Esophagus mucosa (tissue), 1 donor: ENCODE results near the gene IFT20. TPM values are rescaled to one million over a fixed set of nuclear protein-coding genes. Genes with fewer than 3 reads are reported as not detected.

Experiments used
- ATAC-seq: fragments of 200-7000 bp; cut with Tn5 transposase; one replicate; pipeline ENCODE4 v1.9.1; 2020
- total RNA-seq: library from RNA; stranded (reverse); gene quantifications from one replicate; pipeline ENCODE4 v1.2.4, GENCODE V29; 2023
- donor health status: DM: yes; HTN: yes; CAD: no.

The IFT20 gene, protein sequence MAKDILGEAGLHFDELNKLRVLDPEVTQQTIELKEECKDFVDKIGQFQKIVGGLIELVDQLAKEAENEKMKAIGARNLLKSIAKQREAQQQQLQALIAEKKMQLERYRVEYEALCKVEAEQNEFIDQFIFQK
- total RNA-seq: 14.0 TPM

DNA sequence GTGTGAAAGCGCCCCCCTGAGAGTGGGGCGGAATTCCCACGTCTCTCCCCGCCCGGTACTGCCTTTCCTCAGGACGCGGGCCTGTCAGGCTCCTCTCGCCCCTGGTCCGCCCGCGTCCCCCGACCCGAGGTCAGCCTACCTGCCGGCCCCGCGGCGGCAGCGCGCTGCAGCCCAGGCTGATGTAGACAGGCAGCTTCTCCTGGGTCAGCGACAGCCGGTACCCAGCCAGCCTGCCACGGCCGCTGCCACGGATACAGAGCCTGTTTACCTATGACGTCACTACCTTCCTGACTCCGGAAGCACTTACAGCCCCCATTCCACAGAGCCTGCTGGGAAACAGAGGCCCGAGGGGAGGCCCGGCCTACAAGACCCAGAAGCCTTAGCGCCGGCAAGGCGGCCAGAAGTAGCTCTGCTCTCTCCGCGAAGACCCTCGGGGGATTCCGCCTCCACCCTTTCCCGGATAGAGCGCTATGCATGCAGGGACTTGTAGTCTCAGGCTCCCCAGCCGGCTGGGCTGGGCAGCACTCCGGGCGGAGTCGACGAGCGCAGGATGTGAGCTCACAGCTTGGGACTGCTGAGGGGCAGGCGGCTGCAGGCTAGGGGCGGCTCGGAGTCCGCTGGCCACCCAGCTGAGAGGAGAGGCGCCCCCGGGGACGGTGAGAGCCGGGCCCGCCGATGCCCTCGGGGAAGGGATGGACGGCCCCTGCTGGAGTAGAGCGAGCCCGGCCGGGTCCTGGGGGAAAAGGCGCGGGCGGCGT, at the start of gene IFT20, which contains the start of gene TNFAIP1:
IFT20 (minus strand) TSS at position 272 of the 758 bp plus-strand sequence. CDS start 3,487 bp downstream, outside the sequence.
TNFAIP1 (plus strand) TSS at position 561 of the 758 bp plus-strand sequence. CDS start 3,761 bp downstream, outside the sequence.
- ATAC-seq: peak; percentile 94

DNA sequence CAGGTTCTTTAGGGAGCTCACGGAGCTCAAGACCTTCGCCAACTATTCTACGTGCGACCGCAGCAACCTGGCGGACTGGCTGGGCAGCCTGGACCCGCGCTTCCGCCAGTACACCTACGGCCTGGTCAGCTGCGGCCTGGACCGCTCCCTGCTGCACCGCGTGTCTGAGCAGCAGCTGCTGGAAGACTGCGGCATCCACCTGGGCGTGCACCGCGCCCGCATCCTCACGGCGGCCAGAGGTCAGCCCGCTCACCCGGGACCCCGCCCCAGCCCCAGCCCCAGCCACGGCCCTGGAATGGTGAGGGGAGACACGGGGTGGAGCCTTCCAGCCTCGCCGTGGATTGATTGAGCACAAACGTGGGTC, 49.7 kb upstream of the IFT20 start:
- ATAC-seq: peak; percentile 10

- peak; percentile 79 for ATAC-seq
Measured at GRCh38 chr17:28384281-28385036, 49.2 kb upstream of the IFT20 start.

- ATAC-seq: peak; percentile 25
Measured at GRCh38 chr17:28381141-28381825, 46.0 kb upstream of the IFT20 start.

- peak; percentile 37 for ATAC-seq
Measured at GRCh38 chr17:28379814-28380801, 44.8 kb upstream of the IFT20 start.

DNA sequence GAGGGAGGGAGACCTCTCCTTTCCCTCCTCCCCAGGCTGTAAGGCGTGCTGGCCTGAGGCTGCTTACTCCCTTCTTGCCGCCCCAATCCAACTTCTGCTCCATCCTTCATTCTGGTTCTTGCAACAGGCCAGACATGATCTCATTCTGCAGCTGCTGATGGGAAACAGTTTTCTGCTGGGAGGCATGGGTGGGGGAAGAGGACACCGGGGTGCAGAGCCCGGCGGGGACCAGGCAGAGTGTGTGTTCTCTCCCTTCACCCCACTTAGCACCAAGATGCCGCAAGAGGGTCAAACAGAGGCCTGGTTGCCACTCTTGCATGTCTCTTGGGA, 37.6 kb upstream of the IFT20 start:
- no peak for ATAC-seq

DNA sequence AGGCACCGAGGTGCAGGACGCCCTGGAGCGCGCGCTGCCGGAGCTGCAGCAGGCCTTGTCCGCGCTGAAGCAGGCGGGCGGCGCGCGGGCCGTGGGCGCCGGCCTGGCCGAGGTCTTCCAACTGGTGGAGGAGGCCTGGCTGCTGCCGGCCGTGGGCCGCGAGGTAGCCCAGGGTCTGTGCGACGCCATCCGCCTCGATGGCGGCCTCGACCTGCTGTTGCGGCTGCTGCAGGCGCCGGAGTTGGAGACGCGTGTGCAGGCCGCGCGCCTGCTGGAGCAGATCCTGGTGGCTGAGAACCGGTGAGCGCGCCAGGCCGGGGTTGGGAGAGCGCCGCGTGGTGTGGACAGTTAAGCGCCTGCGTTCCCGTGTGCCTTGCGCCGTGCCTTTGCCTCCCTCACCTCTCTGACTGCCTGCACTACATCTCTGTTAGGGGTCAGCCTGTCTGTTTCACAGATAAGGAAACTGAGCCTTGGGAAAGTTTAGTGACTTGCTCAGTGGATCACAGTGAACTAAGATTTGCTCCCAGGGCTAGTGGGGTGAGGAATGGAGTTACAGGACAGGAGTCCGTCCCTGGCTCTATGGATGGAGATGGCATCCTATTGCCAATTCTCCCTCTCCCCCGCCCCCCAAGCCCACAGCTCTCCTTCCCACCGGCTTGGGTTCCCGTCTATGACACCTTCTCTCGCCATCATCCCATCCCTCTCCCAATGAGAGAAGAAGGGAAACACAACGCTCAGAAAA, 37.1 kb upstream of the IFT20 start:
- ATAC-seq: no peak

- peak; percentile 68 for ATAC-seq
Measured at GRCh38 chr17:28371245-28372202, 36.3 kb upstream of the IFT20 start, which contains the start of gene SARM1. Gene SARM1, plus strand, starts transcription at chr17:28371694. Its CDS starts 339 bp downstream, at chr17:28372033.

GRCh38 chr17:28370744-28371103, 35.5 kb upstream of the IFT20 start:
- no peak for ATAC-seq

- no peak for ATAC-seq
Measured at GRCh38 chr17:28370035-28370743, 34.9 kb upstream of the IFT20 start, which contains the start of gene VTN. Gene VTN, minus strand, starts transcription at chr17:28370307. Its CDS starts 104 bp downstream, at chr17:28370203.

GRCh38 chr17:28369684-28370034, 34.4 kb upstream of the IFT20 start:
- ATAC-seq: no peak

GRCh38 chr17:28368915-28369683, 33.8 kb upstream of the IFT20 start:
- no peak for ATAC-seq

DNA sequence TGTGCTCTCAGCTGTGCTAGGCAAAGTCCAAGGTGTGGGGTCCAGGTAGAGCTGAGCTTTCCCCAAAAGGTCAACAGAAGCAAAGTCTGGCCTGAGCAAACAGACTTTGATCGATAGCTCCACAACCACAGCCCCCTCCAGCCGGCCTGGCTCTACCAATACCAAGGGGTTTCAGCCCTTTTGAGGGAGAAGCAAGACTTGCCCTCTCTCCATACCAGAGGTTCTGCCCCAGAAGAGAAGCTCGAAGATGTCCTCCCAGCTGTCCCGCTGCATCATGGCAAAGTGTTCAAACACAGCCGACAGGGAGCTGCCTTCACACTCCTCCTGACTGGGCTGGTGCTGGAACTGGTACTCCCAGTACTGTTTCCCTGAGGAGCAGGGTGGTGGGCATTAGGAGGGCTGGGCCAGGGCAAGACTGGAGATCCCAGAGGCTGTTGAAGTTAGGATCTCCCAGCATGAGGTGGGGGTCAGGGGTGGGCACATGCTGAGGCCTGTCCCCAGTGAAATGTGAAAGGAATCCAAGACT, 33.1 kb upstream of the IFT20 start:
- ATAC-seq: no peak

DNA sequence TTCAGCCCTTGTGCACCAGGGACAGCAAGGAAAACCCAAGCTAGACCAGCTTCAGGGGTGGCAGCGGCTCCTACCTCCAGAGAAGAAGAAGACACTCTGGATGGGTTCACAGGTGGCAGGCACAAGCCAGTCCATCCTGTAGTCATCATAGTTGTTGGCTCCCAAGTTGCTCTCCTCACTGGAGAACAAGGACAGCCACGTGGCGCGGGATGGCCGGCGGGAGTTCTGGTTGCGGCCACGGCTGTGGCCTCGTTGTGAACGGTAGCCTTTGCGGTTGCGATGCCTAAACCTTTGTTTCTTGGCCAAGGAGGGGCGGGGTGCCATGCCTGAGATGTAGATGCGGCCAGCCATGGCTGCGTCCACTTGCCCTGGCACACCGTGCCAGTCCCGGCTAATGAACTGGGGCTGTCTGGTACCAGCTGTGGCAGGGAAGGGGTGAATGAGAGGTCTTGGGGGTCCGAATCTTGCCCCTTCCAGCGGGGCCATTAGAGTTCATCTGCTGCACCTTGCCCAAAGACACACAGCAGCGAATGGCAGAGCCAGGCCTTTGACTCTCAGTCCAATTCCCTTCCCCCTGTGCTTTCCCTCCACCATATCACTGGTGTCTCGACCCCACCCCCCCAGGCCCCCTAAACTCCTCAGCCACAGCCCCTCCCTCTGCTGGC, 32.5 kb upstream of the IFT20 start:
- no peak for ATAC-seq

DNA sequence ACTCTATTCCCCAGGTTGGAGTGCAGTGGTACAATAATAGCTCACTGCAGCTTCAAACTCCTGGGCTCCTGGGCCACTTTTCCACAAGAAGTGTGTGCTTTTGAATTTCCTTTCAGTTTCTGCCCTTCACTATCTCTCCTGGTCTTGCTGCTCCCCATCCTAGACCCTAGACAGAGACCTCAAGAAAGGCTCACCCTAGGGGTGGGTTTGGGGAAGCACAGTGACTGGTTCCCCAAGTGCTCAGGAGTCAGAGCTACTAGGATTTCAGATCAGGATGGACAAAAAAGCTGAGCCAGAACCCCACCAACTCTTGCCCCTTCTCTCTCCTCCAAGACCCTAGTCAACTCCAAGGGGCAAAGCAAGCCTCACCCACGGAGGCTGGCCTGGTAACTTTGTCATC, 31.3 kb upstream of the IFT20 start:
- no peak for ATAC-seq

- no peak for ATAC-seq
Measured at GRCh38 chr17:28365487-28365886, 30.2 kb upstream of the IFT20 start.

DNA sequence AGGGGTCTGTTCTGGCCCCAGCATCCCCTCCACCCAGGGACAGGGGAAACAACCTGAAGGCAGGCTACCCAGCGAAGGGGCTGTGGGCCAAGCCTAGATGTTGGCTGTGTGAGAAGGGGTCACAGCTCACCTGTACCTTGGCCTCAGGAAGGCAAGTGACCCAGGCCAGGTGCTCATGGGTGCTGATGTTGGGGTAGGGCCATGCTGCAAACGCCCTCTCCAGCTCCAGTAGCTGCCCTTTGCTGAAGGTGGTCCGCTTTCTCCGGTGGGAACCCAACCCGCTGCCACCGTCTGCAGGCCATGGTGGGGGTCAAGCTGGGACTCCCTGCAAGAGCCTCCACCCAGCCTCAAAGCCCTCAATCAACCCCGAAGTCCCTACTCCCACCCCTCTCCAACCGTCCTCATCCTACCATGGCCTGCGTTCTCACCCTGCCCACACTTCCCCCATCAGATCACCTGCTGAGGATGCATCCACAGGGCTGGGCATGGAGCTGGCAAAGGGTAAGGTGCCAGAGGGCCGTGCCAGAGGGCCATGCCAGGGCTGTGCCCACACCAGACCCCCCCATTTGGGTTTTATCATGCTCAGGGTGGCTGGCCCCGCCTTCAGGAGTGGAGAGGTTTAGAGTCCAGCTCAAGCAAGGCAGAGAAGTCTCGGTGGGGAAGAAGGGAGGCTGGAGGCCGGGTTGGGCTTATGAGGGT, 29.5 kb upstream of the IFT20 start, which contains the start of gene SEBOX:
SEBOX (minus strand) TSS at position 535 of the 699 bp plus-strand sequence; CDS start at position 487, 48 bp downstream.
- no peak for ATAC-seq
